Right renal cortex interstitium (tissue), 3 donors: ENCODE results near the gene PHIP. TPM values are rescaled to one million over a fixed set of nuclear protein-coding genes. Genes with fewer than 3 reads are reported as not detected.
"Not testable (repeated sequence)": the region's sequence is repeated elsewhere in the genome, so short reads cannot be mapped to it uniquely, and the experiment has no call there.

ENCODE experiments used
- DNase-seq, 3 donors: peaks; one replicate each; pipeline ENCODE4 v3.0.0-alpha.2; 2013; ENCODE audit warnings: low read depth in 3 of 3, low spot score in 2 of 3
- polyA plus RNA-seq, 3 donors: library from polyadenylated mRNA; unstranded; fragments of 120-200 nt; gene quantifications; one replicate each; pipeline ENCODE4 v1.2.1, GENCODE V29; 2013; ENCODE audit not compliant: insufficient read length in 3 of 3

The PHIP gene
- polyA plus RNA-seq, 3 donors: 52.9 to 58.6 (median 56.0) TPM

- DNase-seq: no peak
Measured at GRCh38 chr6:78942446-78942845, 135.6 kb downstream of the PHIP start.

DNA sequence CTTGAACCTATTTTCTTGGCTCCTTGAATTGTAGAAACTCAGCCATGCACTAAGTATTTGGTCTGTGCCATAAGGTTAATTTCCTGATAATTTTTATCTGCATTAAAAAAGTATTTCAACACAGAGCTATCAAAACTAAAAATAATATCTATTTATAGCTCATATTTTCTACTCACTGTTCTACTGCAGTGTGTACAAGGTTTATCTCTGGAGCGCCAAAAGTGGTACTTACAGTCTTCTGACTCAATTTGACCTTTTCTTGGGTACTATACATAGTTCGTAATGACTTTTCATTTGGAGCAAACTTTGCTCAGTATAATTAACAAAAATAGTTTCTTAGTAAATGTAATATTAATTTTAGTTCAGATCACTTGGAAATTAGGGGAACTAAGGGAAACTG, 141.5 kb downstream of the PHIP start:
- no peak for DNase-seq

- DNase-seq: no peak
Measured at GRCh38 chr6:78935553-78935952, 142.5 kb downstream of the PHIP start.

DNA sequence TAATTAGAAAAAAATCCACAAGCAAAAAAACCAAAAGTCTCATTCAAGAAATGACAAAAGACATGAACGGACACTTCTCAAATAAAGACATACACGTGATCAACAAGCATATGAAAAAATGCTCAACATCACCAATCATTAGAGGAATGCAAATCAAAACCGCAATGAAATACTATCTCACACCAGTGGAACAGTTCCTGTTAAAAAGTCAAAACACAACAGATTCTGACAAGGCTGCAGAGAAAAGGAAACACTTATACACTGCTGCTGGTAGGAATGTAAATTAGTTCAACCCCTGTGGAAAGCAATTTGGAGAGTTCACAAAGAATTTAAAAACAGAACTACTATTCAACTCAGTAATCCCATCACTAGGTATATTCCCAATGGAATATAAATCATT, 152.7 kb downstream of the PHIP start:
- DNase-seq: no peak

DNA sequence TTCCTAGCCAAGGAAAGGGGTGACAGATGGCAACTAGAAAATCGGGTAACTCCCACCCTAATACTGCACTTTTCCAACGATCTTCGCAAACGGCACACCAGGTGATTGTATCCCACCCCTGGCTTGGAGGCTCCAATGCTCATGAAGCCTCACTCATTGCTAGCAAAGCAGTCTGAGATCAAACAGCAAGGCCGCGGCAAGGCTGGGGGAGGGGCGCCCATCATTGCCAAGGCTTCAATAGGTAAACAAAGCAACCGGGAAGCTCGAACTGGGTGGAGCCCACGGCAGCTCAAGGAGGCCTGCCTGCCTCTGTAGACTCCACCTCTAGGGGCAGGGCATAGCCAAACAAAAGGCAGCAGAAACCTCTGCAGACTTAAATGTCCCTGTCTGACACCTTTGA, 156.9 kb downstream of the PHIP start:
- DNase-seq: not testable (repeated sequence)

DNA sequence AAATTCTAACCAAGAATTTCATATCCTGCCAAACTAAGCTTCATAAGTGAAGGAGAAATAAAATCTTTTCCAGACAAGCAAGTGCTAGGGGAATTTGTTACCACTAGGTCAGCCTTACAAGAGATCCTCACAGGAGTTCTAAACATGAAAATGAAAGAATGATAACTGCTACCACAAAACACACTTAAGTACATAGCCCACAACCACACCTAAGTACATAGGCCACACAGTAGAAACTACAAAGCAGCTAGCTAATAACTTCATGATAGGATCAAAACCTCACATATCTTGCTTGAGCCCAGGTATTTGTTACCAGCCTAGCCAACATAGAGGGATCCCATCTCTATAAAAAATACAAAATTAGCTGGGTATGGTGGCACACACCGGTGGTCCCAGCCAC, 160.3 kb downstream of the PHIP start:
- no peak for DNase-seq

DNA sequence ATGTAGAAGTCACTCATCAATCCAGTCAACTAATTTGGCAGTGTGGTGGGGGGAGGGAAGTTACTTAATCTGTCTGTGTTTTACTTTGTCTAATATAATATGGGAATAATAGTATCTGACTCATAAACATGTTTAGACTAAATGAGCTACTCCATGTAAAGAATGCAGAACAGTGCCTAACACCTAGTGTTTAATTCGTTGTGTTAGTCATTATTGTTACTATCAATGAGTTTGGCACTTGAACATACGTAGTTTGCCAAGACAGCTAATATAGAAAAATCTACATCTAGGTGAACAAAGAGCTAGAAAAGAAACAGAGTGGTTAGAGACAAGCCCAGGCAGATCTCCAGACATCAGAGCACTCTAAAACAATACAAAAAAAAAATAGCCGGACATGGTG, 161.6 kb downstream of the PHIP start:
- no peak for DNase-seq

DNA sequence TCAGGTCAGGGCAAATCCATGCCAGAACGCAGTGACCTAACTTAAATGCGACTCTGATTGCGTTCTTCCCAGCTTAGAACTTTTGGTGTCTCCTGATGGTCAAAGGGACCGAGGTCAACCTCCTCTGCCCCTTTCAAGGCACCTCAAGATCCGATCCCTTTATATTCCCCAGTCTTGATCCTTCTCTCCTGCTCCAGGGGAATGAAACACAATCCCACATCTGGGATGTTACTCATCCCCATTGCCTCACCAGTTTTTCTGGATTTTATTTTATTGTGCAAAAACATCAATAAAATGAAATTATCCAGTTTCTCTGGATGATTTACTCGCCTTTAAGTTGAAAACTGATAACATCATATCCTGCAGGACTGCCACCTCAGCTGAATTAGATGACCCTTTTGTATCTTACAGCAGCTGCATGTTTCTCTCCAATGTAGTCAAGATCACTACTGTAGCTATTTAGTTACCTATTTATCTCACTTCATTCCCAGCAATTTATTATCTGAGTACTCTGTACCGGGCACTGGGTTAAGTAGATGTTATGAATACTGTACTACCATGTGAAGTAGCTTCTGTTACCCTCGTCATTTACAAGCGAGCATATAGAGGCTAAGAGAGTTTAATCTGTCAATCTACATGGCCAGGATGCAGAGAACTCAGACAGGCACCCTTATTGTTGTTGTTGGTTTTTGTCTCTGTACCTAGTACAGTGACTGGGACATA, 166.7 kb downstream of the PHIP start:
- no peak for DNase-seq

GRCh38 chr6:78910591-78911171, 167.4 kb downstream of the PHIP start:
- no peak for DNase-seq

- no peak for DNase-seq
Measured at GRCh38 chr6:78910010-78910409, 168.0 kb downstream of the PHIP start.

GRCh38 chr6:78909391-78909790, 168.7 kb downstream of the PHIP start:
- DNase-seq: no peak

DNA sequence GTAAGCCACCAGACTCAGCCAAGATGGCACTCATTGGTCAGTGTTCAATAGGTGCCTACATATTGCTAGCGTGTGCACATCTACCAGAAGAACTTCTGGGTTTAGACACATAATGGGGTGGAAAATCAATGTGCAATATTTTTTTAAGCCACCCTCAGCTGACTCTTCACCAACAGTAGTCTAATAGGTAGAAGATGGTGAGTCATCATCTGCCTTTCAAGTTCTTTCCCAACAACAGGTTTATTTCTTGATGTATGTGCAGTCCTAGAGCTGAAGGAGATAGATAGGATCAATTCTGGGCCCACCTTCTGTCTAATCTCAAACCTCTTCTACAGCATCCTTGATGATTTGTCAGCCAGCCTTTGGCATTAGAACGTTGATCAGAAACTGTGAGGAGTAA, 169.4 kb downstream of the PHIP start:
- DNase-seq: no peak

DNA sequence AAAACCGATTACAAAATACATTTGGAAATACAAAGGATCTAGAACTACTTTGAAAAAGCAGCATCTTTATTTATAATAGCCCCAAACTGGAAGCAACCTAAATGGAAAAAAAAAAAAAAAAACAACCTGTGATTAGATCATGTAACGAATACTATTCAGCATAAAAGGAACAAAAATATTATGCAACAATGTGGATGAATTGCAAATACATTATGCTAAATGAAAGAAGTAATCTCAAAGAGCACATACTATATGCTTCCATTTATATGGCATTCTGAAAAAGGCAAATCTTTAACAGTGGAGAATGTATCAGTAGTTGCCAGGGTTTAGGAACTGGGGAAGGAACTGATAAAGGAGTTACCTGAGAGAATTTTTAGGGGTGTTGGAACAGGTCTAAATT, 181.8 kb downstream of the PHIP start:
- no peak for DNase-seq

- DNase-seq: not testable (repeated sequence)
Measured at GRCh38 chr6:78889901-78890300, 188.2 kb downstream of the PHIP start.

Other genes with a start within 250 kb of the PHIP start
- 10 to 100 TPM; 12.2 to 13.9 (median 12.3) TPM for gene IRAK1BP1, start 210.7 kb downstream of the PHIP start, polyA plus RNA-seq
- 100 to 1,000 TPM; 371 to 403 (median 401) TPM for gene HMGN3, start 156.4 kb upstream of the PHIP start, polyA plus RNA-seq